Measurements from ENCODE around the gene SYCE3.

The SYCE3 gene

GRCh38 chr22:50513175-50513574 is 49.5 kb downstream of the SYCE3 start:
- Histone ChIP-seq H3K27ac (ENCODE audit: low read depth in 2 of 2, low read length in 2 of 2) (no peak overlapping the region), H3K9ac (ENCODE audit: low read depth in 1 of 2, low read length in 2 of 2) (no peak overlapping the region), H3K4me3 (ENCODE audit: low read length in 2 of 2) (no peak overlapping the region), H3K9me3 (ENCODE audit: control insufficient read depth in 2 of 2, low read length in 2 of 2) (no peaks in the 10 kb centered on the region), H3K4me1 (ENCODE audit: control insufficient read depth in 2 of 2, insufficient read depth in 2 of 2, low read length in 2 of 2) (peaks cover 8 to 11% of the 10 kb centered on the region in 2 donors), H3K36me3 (ENCODE audit: control insufficient read depth in 2 of 2, insufficient read depth in 2 of 2, low read length in 2 of 2) (peaks cover 17 to 23% of the 10 kb centered on the region in 2 donors), H3K27me3 (ENCODE audit: control insufficient read depth in 2 of 2, insufficient read depth in 2 of 2, low read length in 2 of 2) (no peaks in the 10 kb centered on the region)

GRCh38 chr22:50508897-50509296 is 53.8 kb downstream of the SYCE3 start:
- Histone ChIP-seq H3K4me1 (ENCODE audit: control insufficient read depth in 2 of 2, insufficient read depth in 2 of 2, low read length in 2 of 2) (peaks cover 14 to 20% of the 10 kb centered on the region in 2 donors), H3K36me3 (ENCODE audit: control insufficient read depth in 2 of 2, insufficient read depth in 2 of 2, low read length in 2 of 2) (peaks cover 7 to 11% of the 10 kb centered on the region in 2 donors), H3K27me3 (ENCODE audit: control insufficient read depth in 2 of 2, insufficient read depth in 2 of 2, low read length in 2 of 2) (no peaks in the 10 kb centered on the region), H3K9ac (ENCODE audit: low read depth in 1 of 2, low read length in 2 of 2) (peak overlapping the region; percentile 65 to 77), H3K9me3 (ENCODE audit: control insufficient read depth in 2 of 2, low read length in 2 of 2) (no peaks in the 10 kb centered on the region), H3K4me3 (ENCODE audit: low read length in 2 of 2) (peak overlapping the region; percentile 80 to 82), H3K27ac (ENCODE audit: low read depth in 2 of 2, low read length in 2 of 2) (peak overlapping the region; percentile 87 to 88)

GRCh38 chr22:50507991-50508884 is 54.5 kb downstream of the SYCE3 start, which contains the start of gene NCAPH2:
NCAPH2 (plus strand) TSS chr22:50508224; CDS start chr22:50508338, 114 bp downstream.
- no peaks in the 10 kb centered on the region for H3K9me3 ChIP-seq (ENCODE audit: control insufficient read depth in 2 of 2, low read length in 2 of 2)
- no peaks in the 10 kb centered on the region for H3K27me3 ChIP-seq (ENCODE audit: control insufficient read depth in 2 of 2, insufficient read depth in 2 of 2, low read length in 2 of 2)
- H3K9ac ChIP-seq (ENCODE audit: low read depth in 1 of 2, low read length in 2 of 2): peak within 1 kb of the TSS; percentile 71 to 93
- H3K36me3 ChIP-seq (ENCODE audit: control insufficient read depth in 2 of 2, insufficient read depth in 2 of 2, low read length in 2 of 2): peaks cover 7 to 11% of the 10 kb centered on the region in 2 donors
- H3K27ac ChIP-seq (ENCODE audit: low read depth in 2 of 2, low read length in 2 of 2): peak within 1 kb of the TSS; percentile 87 to 89
- peak within 1 kb of the TSS; percentile 80 to 96 for H3K4me3 ChIP-seq (ENCODE audit: low read length in 2 of 2)
- H3K4me1 ChIP-seq (ENCODE audit: control insufficient read depth in 2 of 2, insufficient read depth in 2 of 2, low read length in 2 of 2): peaks cover 14 to 20% of the 10 kb centered on the region in 2 donors

- Histone ChIP-seq H3K9me3 (ENCODE audit: control insufficient read depth in 2 of 2, low read length in 2 of 2) (no peaks in the 10 kb centered on the region), H3K4me3 (ENCODE audit: low read length in 2 of 2) (peak within 1 kb of the TSS; percentile 80 to 96), H3K27ac (ENCODE audit: low read depth in 2 of 2, low read length in 2 of 2) (peak within 1 kb of the TSS; percentile 87 to 89), H3K9ac (ENCODE audit: low read depth in 1 of 2, low read length in 2 of 2) (peak within 1 kb of the TSS; percentile 71 to 93), H3K36me3 (ENCODE audit: control insufficient read depth in 2 of 2, insufficient read depth in 2 of 2, low read length in 2 of 2) (peaks cover 10 to 12% of the 10 kb centered on the region in 2 donors), H3K27me3 (ENCODE audit: control insufficient read depth in 2 of 2, insufficient read depth in 2 of 2, low read length in 2 of 2) (no peaks in the 10 kb centered on the region), H3K4me1 (ENCODE audit: control insufficient read depth in 2 of 2, insufficient read depth in 2 of 2, low read length in 2 of 2) (peaks cover 14 to 20% of the 10 kb centered on the region in 2 donors)
These were observed 55.2 kb downstream of the SYCE3 start, which contains the start of gene LMF2 for GRCh38 chr22:50507421-50507990. LMF2 (minus strand) TSS chr22:50507702; CDS start chr22:50507675, 27 bp downstream.

- H3K4me3 ChIP-seq (ENCODE audit: low read length in 2 of 2): peak overlapping the region; percentile 80 to 96
- peaks cover 14 to 20% of the 10 kb centered on the region in 2 donors for H3K4me1 ChIP-seq (ENCODE audit: control insufficient read depth in 2 of 2, insufficient read depth in 2 of 2, low read length in 2 of 2)
- no peaks in the 10 kb centered on the region for H3K27me3 ChIP-seq (ENCODE audit: control insufficient read depth in 2 of 2, insufficient read depth in 2 of 2, low read length in 2 of 2)
- peak overlapping the region; percentile 70 to 89 for H3K27ac ChIP-seq (ENCODE audit: low read depth in 2 of 2, low read length in 2 of 2)
- H3K9me3 ChIP-seq (ENCODE audit: control insufficient read depth in 2 of 2, low read length in 2 of 2): no peaks in the 10 kb centered on the region
- H3K9ac ChIP-seq (ENCODE audit: low read depth in 1 of 2, low read length in 2 of 2): peak overlapping the region; percentile 71 to 93
- peaks cover 10 to 13% of the 10 kb centered on the region in 2 donors for H3K36me3 ChIP-seq (ENCODE audit: control insufficient read depth in 2 of 2, insufficient read depth in 2 of 2, low read length in 2 of 2)
These were observed 55.9 kb downstream of the SYCE3 start for GRCh38 chr22:50506611-50507420.

GRCh38 chr22:50505776-50506610 is 56.7 kb downstream of the SYCE3 start:
- H3K27ac ChIP-seq (ENCODE audit: low read depth in 2 of 2, low read length in 2 of 2): no peak overlapping the region
- peaks cover 14 to 20% of the 10 kb centered on the region in 2 donors for H3K4me1 ChIP-seq (ENCODE audit: control insufficient read depth in 2 of 2, insufficient read depth in 2 of 2, low read length in 2 of 2)
- H3K27me3 ChIP-seq (ENCODE audit: control insufficient read depth in 2 of 2, insufficient read depth in 2 of 2, low read length in 2 of 2): no peaks in the 10 kb centered on the region
- H3K4me3 ChIP-seq (ENCODE audit: low read length in 2 of 2): peak overlapping the region in 1 of 2 donors; percentile 80
- peak overlapping the region in 1 of 2 donors; percentile 93 for H3K9ac ChIP-seq (ENCODE audit: low read depth in 1 of 2, low read length in 2 of 2)
- no peaks in the 10 kb centered on the region for H3K9me3 ChIP-seq (ENCODE audit: control insufficient read depth in 2 of 2, low read length in 2 of 2)
- peaks cover 10 to 13% of the 10 kb centered on the region in 2 donors for H3K36me3 ChIP-seq (ENCODE audit: control insufficient read depth in 2 of 2, insufficient read depth in 2 of 2, low read length in 2 of 2)

- Histone ChIP-seq H3K4me3 (ENCODE audit: low read length in 2 of 2) (no peak overlapping the region), H3K9ac (ENCODE audit: low read depth in 1 of 2, low read length in 2 of 2) (no peak overlapping the region), H3K27ac (ENCODE audit: low read depth in 2 of 2, low read length in 2 of 2) (no peak overlapping the region)
These were observed 57.4 kb downstream of the SYCE3 start for GRCh38 chr22:50505276-50505775.

GRCh38 chr22:50504369-50505211 is 58.1 kb downstream of the SYCE3 start:
- no peak overlapping the region for H3K27ac ChIP-seq (ENCODE audit: low read depth in 2 of 2, low read length in 2 of 2)
- H3K36me3 ChIP-seq (ENCODE audit: control insufficient read depth in 2 of 2, insufficient read depth in 2 of 2, low read length in 2 of 2): peaks cover 10 to 13% of the 10 kb centered on the region in 2 donors
- no peaks in the 10 kb centered on the region for H3K9me3 ChIP-seq (ENCODE audit: control insufficient read depth in 2 of 2, low read length in 2 of 2)
- no peak overlapping the region for H3K4me3 ChIP-seq (ENCODE audit: low read length in 2 of 2)
- H3K27me3 ChIP-seq (ENCODE audit: control insufficient read depth in 2 of 2, insufficient read depth in 2 of 2, low read length in 2 of 2): no peaks in the 10 kb centered on the region
- no peak overlapping the region for H3K9ac ChIP-seq (ENCODE audit: low read depth in 1 of 2, low read length in 2 of 2)
- peaks cover 14 to 20% of the 10 kb centered on the region in 2 donors for H3K4me1 ChIP-seq (ENCODE audit: control insufficient read depth in 2 of 2, insufficient read depth in 2 of 2, low read length in 2 of 2)

More at GRCh38 chr22:50505276-50505775, 57.4 kb downstream of the SYCE3 start:
- no peaks in the 10 kb centered on the region for H3K9me3 ChIP-seq (ENCODE audit: control insufficient read depth in 2 of 2, low read length in 2 of 2)
- peaks cover 10 to 13% of the 10 kb centered on the region in 2 donors for H3K36me3 ChIP-seq (ENCODE audit: control insufficient read depth in 2 of 2, insufficient read depth in 2 of 2, low read length in 2 of 2)
- H3K27me3 ChIP-seq (ENCODE audit: control insufficient read depth in 2 of 2, insufficient read depth in 2 of 2, low read length in 2 of 2): no peaks in the 10 kb centered on the region
- peaks cover 14 to 20% of the 10 kb centered on the region in 2 donors for H3K4me1 ChIP-seq (ENCODE audit: control insufficient read depth in 2 of 2, insufficient read depth in 2 of 2, low read length in 2 of 2)

All from mucosa of rectum (tissue), 2 donors.